GM12865 (cell line): ENCODE measurements around the gene NMNAT2.

Source experiments
- DNase-seq: peaks from one replicate; pipeline ENCODE4 v3.0.0; 2010; ENCODE audit warnings: low read depth
- H3K4me3 ChIP-seq: 2 replicates; pipeline ENCODE4 v1.5.1; 2011; ENCODE audit warnings: mild to moderate bottlenecking, low read depth, low read length, control low read depth
- CTCF ChIP-seq: IDR thresholded peaks from 2 replicates; pipeline ENCODE4 v1.5.1; 2011; ENCODE audit warnings: low read length, control low read depth, low read depth, inconsistent platforms; ENCODE audit not compliant: insufficient read depth; ENCODE audit errors: missing control alignments

The NMNAT2 gene

GRCh38 chr1:183385340-183386144 lies 32.6 kb downstream of the NMNAT2 start:
- no peak for DNase-seq
- H3K4me3 ChIP-seq = no peak overlapping the region
- no peak for TF ChIP-seq CTCF

- no peak for DNase-seq
- no peak overlapping the region for H3K4me3 ChIP-seq
- no peak for TF ChIP-seq CTCF
Observed at GRCh38 chr1:183379951-183380350, 38.2 kb downstream of the NMNAT2 start.

GRCh38 chr1:183375381-183375780 lies 42.8 kb downstream of the NMNAT2 start:
- no peak for TF ChIP-seq CTCF
- DNase-seq = no peak
- H3K4me3 ChIP-seq = no peak overlapping the region

GRCh38 chr1:183374825-183375224 lies 43.4 kb downstream of the NMNAT2 start:
- DNase-seq = no peak
- no peak overlapping the region for H3K4me3 ChIP-seq
- no peak for TF ChIP-seq CTCF

GRCh38 chr1:183372586-183373230 lies 45.5 kb downstream of the NMNAT2 start:
- H3K4me3 ChIP-seq = no peak overlapping the region
- no peak for DNase-seq
- TF ChIP-seq CTCF = no peak

GRCh38 chr1:183370399-183371058 lies 47.7 kb downstream of the NMNAT2 start:
- no peak overlapping the region for H3K4me3 ChIP-seq
- no peak for DNase-seq
- no peak for TF ChIP-seq CTCF
